Aorta (tissue), 5 donors: ENCODE data around the gene TRIP4. TPM values are rescaled to one million over a fixed set of nuclear protein-coding genes. Genes with fewer than 3 reads are reported as not detected.
"Not testable (repeated sequence)": the region's sequence is repeated elsewhere in the genome, so short reads cannot be mapped to it uniquely, and the experiment has no call there.

Source experiments
- ATAC-seq: fragments of 200-7000 bp; cut with Tn5 transposase; one replicate; pipeline ENCODE4 v1.9.1; 2022; ENCODE audit warnings: moderate library complexity; ENCODE audit not compliant: low FRiP score
- DNase-seq, 2 donors: peaks; one replicate each; pipeline ENCODE4 v3.0.0-alpha.2; 2020
- H3K27ac ChIP-seq, 2 donors: one replicate each; pipeline ENCODE4 v1.5.1; 2013; ENCODE audit warnings: low read length in 2 of 2, mild to moderate bottlenecking in 2 of 2, moderate library complexity in 2 of 2, control low read depth in 1 of 2, inconsistent platforms in 1 of 2, low read depth in 1 of 2
- H3K27me3 ChIP-seq, 2 donors: one replicate each; pipeline ENCODE4 v1.6.1; 2013; ENCODE audit warnings: control low read depth in 1 of 2, low read length in 1 of 2, mild to moderate bottlenecking in 1 of 2, moderate library complexity in 1 of 2; ENCODE audit not compliant: insufficient read depth in 2 of 2, control insufficient read depth in 1 of 2
- H3K36me3 ChIP-seq, 2 donors: one replicate each; pipeline ENCODE4 v1.6.1; 2013; ENCODE audit warnings: control low read depth in 1 of 2, low read length in 1 of 2, mild to moderate bottlenecking in 1 of 2; ENCODE audit not compliant: insufficient read depth in 2 of 2, control insufficient read depth in 1 of 2
- H3K4me1 ChIP-seq, 2 donors: one replicate each; pipeline ENCODE4 v1.6.1; 2013; ENCODE audit warnings: low read length in 2 of 2, control low read depth in 1 of 2, mild to moderate bottlenecking in 1 of 2, moderate library complexity in 1 of 2; ENCODE audit not compliant: insufficient read depth in 2 of 2, control insufficient read depth in 1 of 2
- H3K4me3 ChIP-seq, 2 donors: one replicate each; pipeline ENCODE4 v1.5.1; 2013; ENCODE audit warnings: low read length in 2 of 2, control low read depth in 1 of 2, mild to moderate bottlenecking in 1 of 2
- H3K9me3 ChIP-seq: one replicate; pipeline ENCODE4 v1.6.1; 2013; ENCODE audit warnings: mild to moderate bottlenecking, low read length; ENCODE audit not compliant: control insufficient read depth
- WGBS, 2 donors: extraction: QIAGEN DNeasy Blood & Tissue Kit; methylation state at CpG; one replicate each; pipeline ENCODE4 v1.1.7; 2013; 5-methylcytosine and 5-hydroxymethylcytosine counted together
- intact Hi-C, 2 donors: fragments of 100-400 bp; cut with DNase I; formaldehyde crosslinking; loops; one replicate each; pipeline versions ENCODE4 v1.14.2 to v1.15.0; 2022
- polyA plus RNA-seq, 2 donors: library from polyadenylated mRNA; stranded (reverse); fragments of 200-250 nt; gene quantifications; one replicate each; pipeline ENCODE4 v1.2.3, GENCODE V29; 2013
- total RNA-seq, 2 donors: library from RNA; stranded (reverse); fragmentation: NEBNext Ultra II Directional; extraction: Animal tissue kit (Norgen Biotek cat#: 25700); gene quantifications; one replicate each; pipeline ENCODE4 v1.2.1, GENCODE V29; 2021
- donor health status: healthy with polysubstance abuse.
- donor health status: Bipolar disorder and iron deficiency.
- donor health status: DM: no; HTN: no; CAD: no.
- donor health status: DM: no; HTN: no; CAD: no.
- donor health status: DM: yes; HTN: yes; CAD: no.

TRIP4 gene
- total and polyA plus RNA-seq, 4 donors: 23.3 to 31.2 (median 26.8) TPM

- Histone ChIP-seq H3K36me3 (no peaks in the 10 kb centered on the region), H3K27ac (no peak overlapping the region), H3K9me3 (no peaks in the 10 kb centered on the region), H3K4me3 (no peak overlapping the region), H3K4me1 (no peaks in the 10 kb centered on the region), H3K27me3 (no peaks in the 10 kb centered on the region)
- ATAC-seq (no peak), DNase-seq (no peak)
- intact Hi-C loops: loop anchor here (10.0 kb wide), 2 partner anchors 146 to 186 kb away; partner anchors contain the start of gene PPIB (in 1 of the 2)
- 84 to 85% methylated on average over 7 of the region's 7 CpGs for WGBS, 2 donors
Measured at GRCh38 chr15:64351265-64351664, 36.4 kb upstream of the TRIP4 start.

GRCh38 chr15:64354688-64355344 lies 32.8 kb upstream of the TRIP4 start:
- ATAC-seq (no peak), DNase-seq (no peak)
- Histone ChIP-seq H3K4me3 (peak overlapping the region; percentile 90 to 91), H3K9me3 (no peaks in the 10 kb centered on the region), H3K36me3 (no peaks in the 10 kb centered on the region), H3K4me1 (no peaks in the 10 kb centered on the region), H3K27ac (no peak overlapping the region), H3K27me3 (no peaks in the 10 kb centered on the region)
- intact Hi-C loops: loop anchor here (10.0 kb wide), 2 partner anchors 150 to 190 kb away; partner anchors contain the start of gene PPIB (in 1 of the 2)
- WGBS, 2 donors: 28 to 29% methylated on average over 5 of the region's 5 CpGs

GRCh38 chr15:64355348-64355943 lies 32.2 kb upstream of the TRIP4 start:
- intact Hi-C loops: loop anchor here (10.0 kb wide), 2 partner anchors 151 to 191 kb away; partner anchors contain the start of gene PPIB (in 1 of the 2)
- peak; percentile 50 for ATAC-seq

GRCh38 chr15:64355944-64356709 lies 31.5 kb upstream of the TRIP4 start, which contains the start of gene CSNK1G1:
CSNK1G1 (minus strand) TSS chr15:64356173; CDS start chr15:64300499, 55,674 bp downstream.
- H3K27me3 ChIP-seq: no peaks in the 10 kb centered on the region

More at GRCh38 chr15:64355348-64355943, 32.2 kb upstream of the TRIP4 start:
- Histone ChIP-seq H3K9me3 (no peaks in the 10 kb centered on the region), H3K36me3 (no peaks in the 10 kb centered on the region), H3K27ac (peak overlapping the region in 1 of 2 donors; percentile 9), H3K4me3 (peak overlapping the region; percentile 90 to 91), H3K4me1 (no peaks in the 10 kb centered on the region), H3K27me3 (no peaks in the 10 kb centered on the region)
- WGBS, 2 donors: 0 to 1% methylated on average over 30 of the region's 30 CpGs
- DNase-seq: peak in 1 of 2 donors; percentile 50

GRCh38 chr15:64356710-64357040 lies 31.0 kb upstream of the TRIP4 start:
- H3K27me3 ChIP-seq: no peaks in the 10 kb centered on the region
- no peaks in the 10 kb centered on the region for H3K9me3 ChIP-seq
- intact Hi-C loops: loop anchor here (1.0 to 10.0 kb wide), 3 partner anchors 152 to 194 kb away; partner anchors contain the start of gene PPIB (in 1 of the 2)
- DNase-seq (no peak), ATAC-seq (no peak)
- peak overlapping the region; percentile 69 to 83 for H3K4me3 ChIP-seq
- H3K36me3 ChIP-seq: no peaks in the 10 kb centered on the region
- H3K27ac ChIP-seq: no peak overlapping the region
- H3K4me1 ChIP-seq: no peaks in the 10 kb centered on the region
- WGBS, 2 donors: 10 to 12% methylated on average over 5 of the region's 5 CpGs

More at GRCh38 chr15:64355944-64356709, 31.5 kb upstream of the TRIP4 start, which contains the start of gene CSNK1G1:
- no peaks in the 10 kb centered on the region for H3K36me3 ChIP-seq
- WGBS, 2 donors: 0 to 1% methylated on average over 32 to 42 of the region's 42 CpGs
- intact Hi-C loops: loop anchor here (1.0 to 10.0 kb wide), 3 partner anchors 151 to 194 kb away; partner anchors contain the start of gene PPIB (in 1 of the 2)
- peak within 1 kb of the TSS in 1 of 2 donors; percentile 9 for H3K27ac ChIP-seq
- no peaks in the 10 kb centered on the region for H3K4me1 ChIP-seq
- H3K9me3 ChIP-seq: no peaks in the 10 kb centered on the region
- H3K4me3 ChIP-seq: peak within 1 kb of the TSS; percentile 90 to 91
- peak; percentile 97 to 98 for DNase-seq
- ATAC-seq: peak; percentile 99

- no peaks in the 10 kb centered on the region for H3K36me3 ChIP-seq
- DNase-seq: no peak
- WGBS, 2 donors: 93 to 97% methylated on average over 4 of the region's 4 CpGs
- H3K9me3 ChIP-seq: no peaks in the 10 kb centered on the region
- H3K27ac ChIP-seq: no peak overlapping the region
- ATAC-seq: no peak
- intact Hi-C loops: no loop called here
- H3K4me3 ChIP-seq: no peak overlapping the region
- H3K4me1 ChIP-seq: no peaks in the 10 kb centered on the region
- no peaks in the 10 kb centered on the region for H3K27me3 ChIP-seq
Measured at GRCh38 chr15:64361259-64361658, 26.4 kb upstream of the TRIP4 start.

GRCh38 chr15:64369078-64369607 lies 18.5 kb upstream of the TRIP4 start:
- intact Hi-C loops: no loop called here
- H3K4me3 ChIP-seq: no peak overlapping the region
- no peaks in the 10 kb centered on the region for H3K27me3 ChIP-seq
- no peak overlapping the region for H3K27ac ChIP-seq
- H3K4me1 ChIP-seq: no peaks in the 10 kb centered on the region
- no peaks in the 10 kb centered on the region for H3K9me3 ChIP-seq
- no peaks in the 10 kb centered on the region for H3K36me3 ChIP-seq
- DNase-seq: no peak
- 84 to 88% methylated on average over 2 of the region's 2 CpGs for WGBS, 2 donors
- ATAC-seq: no peak

- whole genome bisulfite sequencing, 2 donors: 97 to 99% methylated on average over 8 of the region's 8 CpGs
- intact Hi-C loops, H3K27me3 ChIP-seq, H3K4me3 ChIP-seq, H3K36me3 ChIP-seq, DNase-seq, ATAC-seq, H3K4me1 ChIP-seq, H3K9me3 ChIP-seq, H3K27ac ChIP-seq: not testable (repeated sequence)
Measured at GRCh38 chr15:64371383-64371782, 16.3 kb upstream of the TRIP4 start.
